AG04450 (cell line): ENCODE results near the gene MAGEA4. TPM values are rescaled to one million over a fixed set of nuclear protein-coding genes. Genes with fewer than 3 reads are reported as not detected.

Source experiments
- CTCF ChIA-PET: fragments of 300-600, 350-600 bp; formaldehyde crosslinking; extraction: SDS; loops from one replicate; lab custom pipeline; 2022; ENCODE audit warnings: antibody characterized with exemption, inconsistent platforms; lab: Charles Lee
- POLR2A ChIA-PET: fragments of 350-600 bp; formaldehyde crosslinking; extraction: SDS; loops from one replicate; lab custom pipeline; 2021; ENCODE audit warnings: antibody characterized with exemption, inconsistent platforms; lab: Yijun Ruan, JAX
- DNase-seq: peaks from one replicate; pipeline ENCODE4 v3.0.0-alpha.2; 2011; ENCODE audit warnings: low read depth, low spot score
- H3K27ac ChIP-seq: one replicate; pipeline ENCODE4 v1.5.1; 2012; ENCODE audit warnings: low read depth, low read length, control low read depth
- H3K27me3 ChIP-seq: one replicate; pipeline ENCODE4 v1.6.0; 2012; ENCODE audit warnings: low read length; ENCODE audit not compliant: control insufficient read depth, insufficient read depth
- H3K4me3 ChIP-seq: 2 replicates; pipeline ENCODE4 v1.5.1; 2011; ENCODE audit warnings: mild to moderate bottlenecking, low read depth, low read length, control low read depth
- H3K9me3 ChIP-seq: 2 replicates; pipeline ENCODE4 v1.5.1; 2012; ENCODE audit warnings: low read length; ENCODE audit not compliant: control insufficient read depth, insufficient read depth
- polyA plus RNA-seq: library from polyadenylated mRNA; depleted of rRNA; stranded (reverse); fragments of >200 nt; gene quantifications from 2 replicates; pipeline ENCODE4 v1.2.3, GENCODE V29; 2011
- TF ChIP-seq, protein P1 (sequence below): IDR thresholded peaks from 2 replicates; pipeline ENCODE4 v1.5.1; 2011; ENCODE audit warnings: low read depth, low read length, control low read depth, inconsistent platforms

Gene MAGEA4
- polyA plus RNA-seq, 1 experiment, result not detected

- Histone ChIP-seq H3K27me3 (no peaks in the 10 kb centered on the region), H3K9me3 (no peaks in the 10 kb centered on the region), H3K4me3 (no peak overlapping the region), H3K27ac (no peak overlapping the region)
- ChIA-PET POLR2A (no interaction called here), CTCF (no interaction called here)
- TF ChIP-seq, protein P1, sequence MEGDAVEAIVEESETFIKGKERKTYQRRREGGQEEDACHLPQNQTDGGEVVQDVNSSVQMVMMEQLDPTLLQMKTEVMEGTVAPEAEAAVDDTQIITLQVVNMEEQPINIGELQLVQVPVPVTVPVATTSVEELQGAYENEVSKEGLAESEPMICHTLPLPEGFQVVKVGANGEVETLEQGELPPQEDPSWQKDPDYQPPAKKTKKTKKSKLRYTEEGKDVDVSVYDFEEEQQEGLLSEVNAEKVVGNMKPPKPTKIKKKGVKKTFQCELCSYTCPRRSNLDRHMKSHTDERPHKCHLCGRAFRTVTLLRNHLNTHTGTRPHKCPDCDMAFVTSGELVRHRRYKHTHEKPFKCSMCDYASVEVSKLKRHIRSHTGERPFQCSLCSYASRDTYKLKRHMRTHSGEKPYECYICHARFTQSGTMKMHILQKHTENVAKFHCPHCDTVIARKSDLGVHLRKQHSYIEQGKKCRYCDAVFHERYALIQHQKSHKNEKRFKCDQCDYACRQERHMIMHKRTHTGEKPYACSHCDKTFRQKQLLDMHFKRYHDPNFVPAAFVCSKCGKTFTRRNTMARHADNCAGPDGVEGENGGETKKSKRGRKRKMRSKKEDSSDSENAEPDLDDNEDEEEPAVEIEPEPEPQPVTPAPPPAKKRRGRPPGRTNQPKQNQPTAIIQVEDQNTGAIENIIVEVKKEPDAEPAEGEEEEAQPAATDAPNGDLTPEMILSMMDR, result no peak
- DNase-seq, result no peak
Measured at GRCh38 chrX:151878574-151878973, 34.1 kb upstream of the MAGEA4 start.

DNA sequence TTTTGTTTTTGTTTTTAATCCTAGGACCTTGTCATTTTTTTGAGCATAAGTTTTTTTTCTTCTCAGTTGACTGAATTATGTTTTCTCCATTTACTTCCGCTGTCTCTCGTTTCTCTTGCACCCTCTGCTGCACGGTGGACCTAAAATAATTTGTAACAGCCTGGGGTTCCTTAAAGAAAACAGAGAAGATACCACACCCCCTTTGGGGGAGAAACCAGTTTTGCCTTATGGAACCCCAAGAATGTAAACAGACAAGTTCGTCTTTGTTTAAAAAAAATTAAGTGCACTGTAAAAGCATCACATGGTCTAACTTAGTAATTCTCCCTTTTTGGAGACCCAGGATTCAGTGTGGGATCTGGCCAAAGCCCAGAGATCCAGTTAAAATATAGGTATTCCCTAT is 32.8 kb upstream of the MAGEA4 start:
- POLR2A ChIA-PET, result no interaction called here
- CTCF ChIA-PET, result no interaction called here
- H3K4me3 ChIP-seq, result no peak overlapping the region
- no peak overlapping the region for H3K27ac ChIP-seq
- DNase-seq, result no peak
- TF ChIP-seq, protein P1, result no peak
- H3K27me3 ChIP-seq, result no peaks in the 10 kb centered on the region
- H3K9me3 ChIP-seq, result no peaks in the 10 kb centered on the region

DNA sequence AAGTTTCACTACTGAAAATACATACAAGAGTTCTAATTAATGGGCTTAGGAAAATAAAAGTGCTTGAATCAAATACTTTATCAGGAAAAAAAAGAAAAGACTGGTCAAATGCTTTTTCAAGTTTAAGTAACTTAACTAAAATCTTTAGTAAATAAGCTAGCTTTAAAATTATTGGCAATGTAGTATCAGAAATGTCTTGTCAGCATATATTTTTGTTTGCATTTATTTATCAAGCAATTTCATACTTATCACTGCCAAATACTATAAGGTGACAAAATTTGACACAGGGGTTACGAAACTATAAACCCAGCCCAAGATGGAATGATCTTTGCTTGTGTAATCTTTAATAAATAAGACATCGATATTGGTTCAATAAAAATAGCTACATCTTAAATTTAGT is 31.8 kb upstream of the MAGEA4 start:
- TF ChIP-seq, protein P1, result no peak
- CTCF ChIA-PET, result interaction anchor here (0.5 kb wide), 1 partner anchor 45 kb away, joined by 3 read pairs; no protein-coding TSS in a partner anchor
- DNase-seq, result no peak
- Histone ChIP-seq H3K4me3 (no peak overlapping the region), H3K9me3 (no peaks in the 10 kb centered on the region), H3K27ac (no peak overlapping the region), H3K27me3 (no peaks in the 10 kb centered on the region)
- POLR2A ChIA-PET, result no interaction called here

DNA sequence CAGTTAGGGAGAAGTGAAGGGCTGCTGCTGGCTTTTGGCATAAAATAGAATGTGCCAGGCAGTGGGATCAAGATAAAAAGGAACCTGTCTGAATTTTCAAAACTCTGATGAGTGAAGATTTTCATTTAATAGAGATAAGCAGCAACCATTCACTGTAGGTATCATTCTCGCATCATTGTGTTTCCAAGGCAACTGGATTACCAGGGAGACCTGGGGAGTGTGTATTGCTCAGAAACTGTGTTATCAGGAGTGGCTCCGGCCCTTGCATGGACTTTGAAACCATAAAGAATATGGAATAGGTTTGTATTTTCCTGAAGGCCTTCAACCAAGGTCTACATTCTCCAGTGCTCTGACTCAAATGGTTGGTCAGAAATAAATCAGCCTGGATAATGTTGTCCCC is 23.3 kb upstream of the MAGEA4 start:
- ChIA-PET CTCF (no interaction called here), POLR2A (interaction anchor here (0.6 kb wide), 1 partner anchor 88 kb away, joined by 4 read pairs; no protein-coding TSS in a partner anchor)
- TF ChIP-seq, protein P1, result no peak

DNA sequence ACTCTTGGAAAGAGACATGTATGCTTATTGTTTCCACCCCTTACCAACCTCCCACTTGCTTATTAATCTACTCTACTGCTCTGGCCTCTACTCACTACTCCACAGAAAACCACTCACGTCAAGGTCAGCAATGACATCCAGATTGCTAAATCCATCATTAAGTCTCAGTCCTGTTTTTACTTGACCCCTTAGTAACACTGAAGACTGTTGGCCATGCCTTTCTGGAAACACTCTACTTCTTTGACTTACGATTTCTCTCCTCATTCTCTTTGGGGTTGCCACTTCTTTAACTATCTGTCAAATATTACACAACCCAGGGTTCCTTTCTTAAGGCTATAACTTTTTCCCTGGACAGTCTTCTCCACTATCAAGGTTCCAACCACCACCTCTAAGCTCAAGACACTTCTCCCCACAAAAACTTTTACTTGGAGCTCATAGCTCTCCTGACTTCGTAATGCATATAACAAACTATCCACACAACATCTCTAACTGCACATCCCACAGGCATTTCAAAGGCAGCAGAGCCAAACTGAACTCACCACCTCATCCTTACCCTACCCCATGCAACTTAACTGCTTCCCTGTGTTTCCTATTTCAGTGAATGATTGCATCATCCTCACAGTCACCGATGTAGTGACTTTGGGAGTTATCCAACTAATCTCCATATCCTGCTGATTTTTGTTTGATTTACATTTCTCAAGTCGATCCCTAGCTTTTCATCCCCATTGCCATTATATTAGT is 15.8 kb upstream of the MAGEA4 start:
- ChIA-PET POLR2A (no interaction called here), CTCF (no interaction called here)
- Histone ChIP-seq H3K27me3 (no peaks in the 10 kb centered on the region), H3K4me3 (no peak overlapping the region), H3K9me3 (no peaks in the 10 kb centered on the region), H3K27ac (no peak overlapping the region)
- no peak for DNase-seq
- TF ChIP-seq, protein P1, result no peak

More for the DNA sequence above, 23.3 kb upstream of the MAGEA4 start:
- Histone ChIP-seq H3K27ac (no peak overlapping the region), H3K9me3 (no peaks in the 10 kb centered on the region; the same call in 1 of the 2 replicates), H3K4me3 (no peak overlapping the region), H3K27me3 (no peaks in the 10 kb centered on the region)
- DNase-seq, result no peak
